Body of pancreas (tissue), 4 donors: ENCODE results near the gene SPATS2.

ENCODE experiments used
- CTCF ChIP-seq, 7 experiments: fragments of 450-650 bp in 4 of 7; fragments of 200-600 bp in 3 of 7; sonication (generic) in 3 of 7; IDR thresholded peaks; one replicate each; pipeline ENCODE4 v1.5.1; 2016 to 2019; ENCODE audit warnings: antibody characterized with exemption in 7 of 7
- POLR2A ChIP-seq, 3 donors: fragments of 450-650 bp; IDR thresholded peaks; one replicate each; pipeline ENCODE4 v1.6.1; 2016; ENCODE audit warnings: antibody characterized with exemption in 3 of 3, mild to moderate bottlenecking in 2 of 3

- TF ChIP-seq CTCF (IDR thresholded peaks at IDR 0.05) = no peak
- TF ChIP-seq POLR2A (IDR thresholded peaks at IDR 0.05) = no peak
These were observed 8.1 kb downstream of the SPATS2 start for GRCh38 chr12:49375406-49375805.
